Endothelial cell of umbilical vein (primary cell): ENCODE results near the gene MAP1LC3B2. TPM values are rescaled to one million over a fixed set of nuclear protein-coding genes. Genes with fewer than 3 reads are reported as not detected.

ENCODE experiments used
- BruUV-seq: library from RNA; stranded (reverse); fragments of 400-500 nt; replicated peaks from 2 replicates; lab custom pipeline; 2021; lab: Mats Ljungman, UMichigan
- CTCF ChIA-PET: fragments of 300-600, 350-600 bp; sonication (Branson Sonifier 250); formaldehyde crosslinking; loops from one replicate; lab custom pipeline; 2021; ENCODE audit warnings: antibody characterized with exemption, inconsistent platforms; lab: Charles Lee
- POLR2A ChIA-PET: fragments of 300-600, 350-600 bp; sonication (Branson Sonifier 250); formaldehyde crosslinking; loops from one replicate; lab custom pipeline; 2021; ENCODE audit warnings: antibody characterized with exemption, inconsistent platforms; lab: Charles Lee
- DNase-seq: peaks from one replicate; pipeline ENCODE4 v3.0.0-alpha.2; 2011; ENCODE audit warnings: low read depth, low spot score
- FAIRE-seq: peaks from 2 replicates; lab custom pipeline; 2011; peaks lifted over from hg19 to GRCh38; lab: Jason Lieb, UNC
- H2AFZ ChIP-seq: 2 replicates; pipeline ENCODE4 v1.6.0; 2012; ENCODE audit warnings: low read depth, low read length, control low read depth, inconsistent platforms
- H3K27ac ChIP-seq: 2 replicates; pipeline ENCODE4 v1.5.1; 2011; ENCODE audit warnings: low read depth, mild to moderate bottlenecking, control low read depth, low read length, moderate library complexity; ENCODE audit not compliant: insufficient read depth
- H3K27me3 ChIP-seq, 2 experiments: 2 replicates each; pipeline versions ENCODE4 v1.6.0 to v1.6.1; 2011; ENCODE audit warnings: low read length in 2 of 2, mixed read lengths in 1 of 2; ENCODE audit not compliant: control insufficient read depth in 2 of 2, insufficient read depth in 2 of 2
- H3K36me3 ChIP-seq, 2 experiments: 2 replicates in 1 of 2; 3 replicates in 1 of 2; pipeline ENCODE4 v1.5.1; 2011; ENCODE audit warnings: low read length in 2 of 2, mild to moderate bottlenecking in 1 of 2, moderate library complexity in 1 of 2; ENCODE audit not compliant: control insufficient read depth in 2 of 2, insufficient read depth in 2 of 2; ENCODE audit errors: extremely low read depth in 1 of 2
- H3K4me1 ChIP-seq: 3 replicates; pipeline ENCODE4 v1.5.1; 2011; ENCODE audit warnings: mild to moderate bottlenecking, low read length; ENCODE audit not compliant: control insufficient read depth, insufficient read depth; ENCODE audit errors: extremely low read depth
- H3K4me2 ChIP-seq: 2 replicates; pipeline ENCODE4 v1.6.1; 2011; ENCODE audit warnings: low read length, control low read depth, mixed read lengths; ENCODE audit not compliant: insufficient read depth
- H3K4me3 ChIP-seq, 3 experiments: fragments of 200-600 bp in 1 of 3; sonication (generic), shearing (Covaris generic) in 1 of 3; replicated peaks in 1 of 3; 2 replicates each; pipeline ENCODE4 v1.5.1; 2011 to 2016; ENCODE audit warnings: control low read depth in 3 of 3, low read length in 3 of 3, mild to moderate bottlenecking in 2 of 3, inconsistent platforms in 1 of 3, low read depth in 1 of 3, moderate library complexity in 1 of 3; ENCODE audit not compliant: insufficient read depth in 1 of 3
- H3K79me2 ChIP-seq: 2 replicates; pipeline ENCODE4 v1.6.0; 2012; ENCODE audit warnings: low read length, inconsistent platforms; ENCODE audit not compliant: control insufficient read depth, insufficient read depth
- H3K9ac ChIP-seq: replicated peaks from 2 replicates; pipeline ENCODE3; 2011; ENCODE audit warnings: low read length, control low read depth; ENCODE audit not compliant: insufficient read depth; ENCODE audit errors: extremely low read depth
- H3K9me1 ChIP-seq: replicated peaks from 3 replicates; pipeline ENCODE4 v1.6.0; 2011; ENCODE audit warnings: mild to moderate bottlenecking, low read length; ENCODE audit not compliant: control insufficient read depth, insufficient read depth; ENCODE audit errors: extremely low read depth
- H3K9me3 ChIP-seq: replicated peaks from 2 replicates; pipeline ENCODE4 v1.5.1; 2012; ENCODE audit warnings: low read length, inconsistent platforms; ENCODE audit not compliant: control insufficient read depth, insufficient read depth
- H4K20me1 ChIP-seq: replicated peaks from 2 replicates; pipeline ENCODE3; 2011; ENCODE audit warnings: mild to moderate bottlenecking, low read length; ENCODE audit not compliant: control insufficient read depth, insufficient read depth; ENCODE audit errors: extremely low read depth
- EZH2 ChIP-seq: IDR thresholded peaks from 2 replicates; pipeline ENCODE4 v1.6.1; 2012; ENCODE audit warnings: borderline replicate concordance, low read depth, mild to moderate bottlenecking, moderate library complexity, low read length, inconsistent platforms; ENCODE audit not compliant: severe bottlenecking
- FOS ChIP-seq: IDR thresholded peaks from 2 replicates; pipeline ENCODE4 v1.6.1; 2011; ENCODE audit warnings: mild to moderate bottlenecking, low read length, moderate library complexity, borderline replicate concordance; ENCODE audit not compliant: insufficient read depth
- GATA2 ChIP-seq: IDR thresholded peaks from 2 replicates; pipeline ENCODE4 v1.7.0; 2011; ENCODE audit warnings: low read depth, mild to moderate bottlenecking, moderate library complexity, mixed read lengths, low read length; ENCODE audit not compliant: insufficient read length, insufficient read depth
- JUN ChIP-seq: IDR thresholded peaks from 2 replicates; pipeline ENCODE4 v1.6.1; 2011; ENCODE audit warnings: borderline replicate concordance, low read depth; ENCODE audit not compliant: insufficient read length, insufficient read depth
- MYC ChIP-seq: IDR thresholded peaks from one replicate; pipeline ENCODE4 v1.6.1; 2011; ENCODE audit warnings: mild to moderate bottlenecking, low read depth, low read length
- POLR2A ChIP-seq: IDR thresholded peaks from 2 replicates; pipeline ENCODE4 v1.6.1; 2012; ENCODE audit warnings: low read depth, mild to moderate bottlenecking, control low read depth, low read length
- POLR2AphosphoS5 ChIP-seq: IDR thresholded peaks from 2 replicates; pipeline ENCODE4 v1.6.1; 2012; ENCODE audit warnings: low read depth, mild to moderate bottlenecking, control low read depth, low read length, moderate library complexity; ENCODE audit not compliant: insufficient read depth
- dilution Hi-C: fragments of 300-500 bp; cut with MboI; formaldehyde crosslinking; loops from one replicate; pipeline ENCODE4 v1.15.0; 2019; ENCODE audit warnings: low sequenced_read_pairs; ENCODE audit not compliant: extremely low pct_ligation_motif_present
- intact Hi-C: fragments of 100-400 bp; cut with micrococcal nuclease; formaldehyde crosslinking; loops from one replicate; pipeline ENCODE4 v1.10.0; 2022
- polyA plus RNA-seq, 4 experiments: library from polyadenylated mRNA; depleted of rRNA in 3 of 4; stranded (reverse) in 3 of 4; unstranded in 1 of 4; fragments of >200 nt; gene quantifications; 2 replicates each; pipeline versions ENCODE4 v1.2.1 to v1.2.3, GENCODE V29; 2011 to 2012; ENCODE audit warnings: missing spikeins in 1 of 4
- total RNA-seq: library from RNA; stranded (reverse); gene quantifications from 2 replicates; pipeline ENCODE4 v1.2.3, GENCODE V29; 2021
- TF ChIP-seq, protein P1 (sequence below): IDR thresholded peaks from 2 replicates; pipeline ENCODE4 v1.6.1; 2011; ENCODE audit not compliant: insufficient read depth, insufficient read length
- TF ChIP-seq, protein P2 (sequence below), 2 donors: IDR thresholded peaks; 1 replicate in 1 of 2; 2 replicates in 1 of 2; pipeline ENCODE4 v1.5.1; 2011; ENCODE audit warnings: low read length in 2 of 2, mild to moderate bottlenecking in 2 of 2, moderate library complexity in 2 of 2, control low read depth in 1 of 2, inconsistent platforms in 1 of 2, low read depth in 1 of 2; ENCODE audit not compliant: insufficient read depth in 1 of 2; ENCODE audit errors: extremely low read depth in 1 of 2

Gene MAP1LC3B2
- total and polyA plus RNA-seq, 2 donors (not counting 3 experiments of a cell fraction or from before 2014, with no cell fraction given), result 0.32 to 4.1 TPM

- no peaks in the 10 kb centered on the region for H3K27me3 ChIP-seq
- H3K4me3 ChIP-seq, result no peak overlapping the region
- no peak overlapping the region for H3K4me2 ChIP-seq
- H3K9me3 ChIP-seq, result no peaks in the 10 kb centered on the region
- H3K4me1 ChIP-seq, result no peaks in the 10 kb centered on the region
- H3K27ac ChIP-seq, result no peak overlapping the region
- FAIRE-seq, result no peak
- POLR2A ChIA-PET, result no interaction called here
- H3K79me2 ChIP-seq, result no peaks in the 10 kb centered on the region
- CTCF ChIA-PET, result no interaction called here
- BruUV-seq, result no TSS peak
- intact Hi-C loops (no loop called here), dilution Hi-C loops (no loop called here)
- no peak for DNase-seq
- H3K9me1 ChIP-seq, result no peaks in the 10 kb centered on the region
- TF ChIP-seq GATA2 (no peak), MYC (no peak), FOS (no peak), POLR2AphosphoS5 (no peak)
- no peak overlapping the region for H3K9ac ChIP-seq
- no peaks in the 10 kb centered on the region for H3K36me3 ChIP-seq
- H2AFZ ChIP-seq, result no peak overlapping the region
- no peaks in the 10 kb centered on the region for H4K20me1 ChIP-seq
Observed at GRCh38 chr12:116592731-116593130, 33.5 kb downstream of the MAP1LC3B2 start.

DNA sequence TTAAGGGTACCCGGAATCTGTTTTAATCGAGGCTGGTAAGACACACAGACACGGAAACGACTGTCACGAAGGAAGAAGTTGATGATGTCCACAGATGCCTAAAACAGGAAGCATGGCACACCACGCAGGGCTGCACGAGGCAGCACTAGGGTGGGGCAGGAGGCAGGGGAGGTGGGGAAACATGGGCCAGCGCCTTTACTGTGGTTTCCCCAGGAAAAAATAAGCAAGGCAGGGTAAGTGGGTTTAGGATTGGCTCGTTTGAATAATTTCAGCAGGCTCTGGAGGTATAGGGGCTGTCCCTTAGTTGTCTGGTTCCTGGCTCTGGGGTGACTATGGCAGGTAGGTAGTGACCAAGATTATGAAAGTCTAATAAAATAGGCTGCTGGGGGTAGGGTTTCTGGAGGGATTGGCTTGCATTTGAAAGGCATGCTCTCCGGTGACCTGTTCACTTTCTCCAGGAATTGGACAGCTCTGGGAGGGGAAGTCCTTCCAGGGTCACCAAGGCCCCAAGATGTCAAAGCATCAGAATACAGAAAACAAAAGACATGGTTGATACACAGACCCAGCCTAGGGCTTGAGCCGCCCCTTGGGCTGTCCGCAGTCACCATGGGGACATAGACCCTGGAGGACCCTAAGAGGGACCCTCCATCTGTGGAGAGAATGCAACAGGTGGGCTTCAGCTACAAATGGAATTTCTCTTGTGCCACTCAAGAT, 35.3 kb downstream of the MAP1LC3B2 start:
- no peaks in the 10 kb centered on the region for H3K79me2 ChIP-seq
- no peaks in the 10 kb centered on the region for H3K27me3 ChIP-seq
- ChIA-PET CTCF (no interaction called here), POLR2A (no interaction called here)
- H3K9me1 ChIP-seq, result no peaks in the 10 kb centered on the region
- H3K4me2 ChIP-seq, result no peak overlapping the region
- dilution Hi-C loops (no loop called here), intact Hi-C loops (loop anchor here (5.0 kb wide), 1 partner anchor 577 kb away; no protein-coding TSS in a partner anchor)
- no peaks in the 10 kb centered on the region for H3K9me3 ChIP-seq
- FAIRE-seq (no peak), DNase-seq (no peak)
- H4K20me1 ChIP-seq, result no peaks in the 10 kb centered on the region
- no TSS peak for BruUV-seq
- no peak overlapping the region for H2AFZ ChIP-seq
- H3K4me3 ChIP-seq, result no peak overlapping the region
- H3K9ac ChIP-seq, result no peak overlapping the region
- no peak for TF ChIP-seq FOS
- TF ChIP-seq JUN, result no peak
- TF ChIP-seq POLR2A, result no peak
- TF ChIP-seq, protein P1, sequence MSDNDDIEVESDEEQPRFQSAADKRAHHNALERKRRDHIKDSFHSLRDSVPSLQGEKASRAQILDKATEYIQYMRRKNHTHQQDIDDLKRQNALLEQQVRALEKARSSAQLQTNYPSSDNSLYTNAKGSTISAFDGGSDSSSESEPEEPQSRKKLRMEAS, result no peak
- no peak for TF ChIP-seq POLR2AphosphoS5
- TF ChIP-seq, protein P2, sequence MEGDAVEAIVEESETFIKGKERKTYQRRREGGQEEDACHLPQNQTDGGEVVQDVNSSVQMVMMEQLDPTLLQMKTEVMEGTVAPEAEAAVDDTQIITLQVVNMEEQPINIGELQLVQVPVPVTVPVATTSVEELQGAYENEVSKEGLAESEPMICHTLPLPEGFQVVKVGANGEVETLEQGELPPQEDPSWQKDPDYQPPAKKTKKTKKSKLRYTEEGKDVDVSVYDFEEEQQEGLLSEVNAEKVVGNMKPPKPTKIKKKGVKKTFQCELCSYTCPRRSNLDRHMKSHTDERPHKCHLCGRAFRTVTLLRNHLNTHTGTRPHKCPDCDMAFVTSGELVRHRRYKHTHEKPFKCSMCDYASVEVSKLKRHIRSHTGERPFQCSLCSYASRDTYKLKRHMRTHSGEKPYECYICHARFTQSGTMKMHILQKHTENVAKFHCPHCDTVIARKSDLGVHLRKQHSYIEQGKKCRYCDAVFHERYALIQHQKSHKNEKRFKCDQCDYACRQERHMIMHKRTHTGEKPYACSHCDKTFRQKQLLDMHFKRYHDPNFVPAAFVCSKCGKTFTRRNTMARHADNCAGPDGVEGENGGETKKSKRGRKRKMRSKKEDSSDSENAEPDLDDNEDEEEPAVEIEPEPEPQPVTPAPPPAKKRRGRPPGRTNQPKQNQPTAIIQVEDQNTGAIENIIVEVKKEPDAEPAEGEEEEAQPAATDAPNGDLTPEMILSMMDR (IDR thresholded peaks at IDR 0.05; ENCODE audit: extremely low read depth in 1 of 2, insufficient read depth in 1 of 2, low read depth in 1 of 2, low read length in 2 of 2), result no peak
- no peak for TF ChIP-seq MYC
- TF ChIP-seq EZH2, result no peak
- TF ChIP-seq GATA2, result no peak
- H3K36me3 ChIP-seq, result no peaks in the 10 kb centered on the region
- no peak overlapping the region for H3K27ac ChIP-seq
- peaks cover 7% of the 10 kb centered on the region for H3K4me1 ChIP-seq
